AG20443 (cell line): Measurements from ENCODE around the gene C6orf58.
"Not testable (repeated sequence)": the region's sequence is repeated elsewhere in the genome, so short reads cannot be mapped to it uniquely, and the experiment has no call there.

Source experiments
- DNase-seq: peaks from one replicate; pipeline ENCODE4 v3.0.0; 2012; ENCODE audit warnings: low spot score, mixed read lengths

C6orf58 gene

GRCh38 chr6:127590344-127590743, 13.4 kb downstream of the C6orf58 start:
- no peak for DNase-seq

GRCh38 chr6:127592964-127593363, 16.0 kb downstream of the C6orf58 start:
- no peak for DNase-seq

- not testable (repeated sequence) for DNase-seq
These were observed 16.5 kb downstream of the C6orf58 start for GRCh38 chr6:127593456-127593855.

- peak; percentile 35 for DNase-seq
These were observed 29.2 kb downstream of the C6orf58 start for GRCh38 chr6:127606131-127606562.

DNA sequence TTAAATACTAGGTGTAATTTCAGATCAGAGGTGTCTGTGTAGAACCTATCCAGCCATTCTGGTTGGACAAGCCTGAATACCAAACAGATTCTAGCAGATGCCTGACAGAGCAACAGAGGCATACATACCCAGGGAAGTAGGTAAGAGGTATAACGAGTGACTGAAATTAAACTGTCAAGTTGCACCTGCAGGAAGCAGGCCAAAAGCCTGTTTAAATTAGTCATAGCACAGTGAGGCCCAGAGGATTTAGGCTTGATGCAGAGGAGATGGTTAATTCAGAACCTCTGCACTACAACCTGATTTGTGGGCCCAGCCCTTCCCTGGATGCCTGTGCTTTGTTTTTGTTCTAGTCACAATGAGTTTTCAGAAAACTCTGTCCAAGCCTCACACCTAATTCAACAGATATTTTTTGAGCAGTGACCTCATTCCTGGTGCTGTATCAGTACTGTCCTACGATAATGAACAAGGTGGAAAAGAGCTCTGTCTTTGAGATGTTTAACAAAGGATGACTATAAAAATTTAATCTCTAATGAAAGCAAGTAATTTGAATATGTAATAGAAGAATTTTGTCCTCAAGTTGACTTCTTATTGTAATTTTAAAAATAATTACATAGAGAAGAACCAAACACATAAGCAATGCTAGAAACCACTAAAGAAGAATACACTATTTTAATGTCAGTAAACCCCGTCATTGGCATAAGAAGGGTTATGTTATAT, 31.7 kb downstream of the C6orf58 start:
- no peak for DNase-seq

GRCh38 chr6:127618729-127619128, 41.8 kb downstream of the C6orf58 start:
- peak; percentile 12 for DNase-seq

GRCh38 chr6:127630800-127631199, 53.8 kb downstream of the C6orf58 start:
- DNase-seq, result no peak

DNA sequence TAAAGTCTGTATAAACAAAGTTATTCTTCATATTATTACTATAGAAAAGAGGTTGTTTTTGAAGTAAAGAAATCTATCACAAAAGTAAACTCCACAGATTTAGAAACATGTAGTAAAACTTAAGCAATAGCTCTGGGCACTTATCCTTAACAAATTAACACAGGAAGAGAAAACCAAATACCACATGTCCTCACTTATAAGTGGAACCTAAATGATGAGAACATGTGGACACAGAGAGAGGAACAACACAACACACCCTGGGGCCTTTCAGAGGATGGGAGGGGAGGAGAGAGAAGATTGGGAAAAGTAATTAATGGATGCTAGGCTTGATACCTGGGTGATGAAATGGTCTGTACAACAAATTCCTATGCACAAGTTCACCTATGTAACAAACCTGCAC, 57.2 kb downstream of the C6orf58 start:
- no peak for DNase-seq

- DNase-seq, result no peak
These were observed 58.1 kb downstream of the C6orf58 start for GRCh38 chr6:127635091-127635490.

DNA sequence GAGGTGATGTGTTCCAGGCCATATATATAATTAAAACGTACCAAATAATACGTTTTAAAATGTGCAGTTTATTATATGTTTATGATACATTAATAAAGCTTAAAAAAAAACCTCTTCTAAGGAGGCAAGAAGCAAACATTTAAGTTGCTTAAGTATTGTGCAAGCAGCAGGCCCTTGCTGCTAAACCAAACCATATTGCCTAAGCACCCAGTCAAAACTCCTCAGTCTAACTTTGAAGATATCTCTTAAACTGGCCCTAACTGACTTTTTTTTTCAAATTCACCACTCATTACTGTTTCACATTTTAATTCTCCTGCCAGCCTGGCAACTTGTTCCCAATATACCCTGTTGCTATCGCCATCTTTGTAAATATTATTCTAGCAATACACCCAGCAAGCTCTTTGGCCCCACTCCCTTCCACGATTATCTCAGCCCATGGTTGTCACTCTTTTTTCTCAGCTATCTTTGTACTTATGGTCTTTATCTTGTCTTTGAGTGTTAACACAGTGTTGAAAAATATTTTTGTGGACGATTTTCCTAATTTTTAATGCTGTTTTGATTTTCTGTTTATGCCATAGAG, 60.9 kb downstream of the C6orf58 start:
- peak; percentile 13 for DNase-seq
